ENCODE measurements around the gene EDC4. TPM values are rescaled to one million over a fixed set of nuclear protein-coding genes. Genes with fewer than 3 reads are reported as not detected.

EDC4 gene
- polyA plus RNA-seq, 4 donors = 30.6 to 76.5 (median 55.2) TPM

GRCh38 chr16:67922740-67923139, 49.9 kb downstream of the EDC4 start:
- Histone ChIP-seq H3K4me3 (ENCODE audit: low read depth in 1 of 3, low read length in 3 of 3) (no peak overlapping the region), H3K27ac (ENCODE audit: low read depth in 1 of 3, low read length in 2 of 3) (no peak overlapping the region), H3K9me3 (ENCODE audit: control insufficient read depth in 2 of 2, insufficient read depth in 1 of 2, low read depth in 1 of 2, low read length in 1 of 2) (no peaks in the 10 kb centered on the region), H3K36me3 (ENCODE audit: control insufficient read depth in 3 of 3, insufficient read depth in 2 of 3, low read depth in 1 of 3, low read length in 3 of 3) (peaks cover 0 to 87% (median 2%) of the 10 kb centered on the region in 3 donors), H3K4me1 (ENCODE audit: control insufficient read depth in 3 of 3, insufficient read depth in 2 of 3, low read depth in 1 of 3, low read length in 2 of 3) (no peaks in the 10 kb centered on the region), H3K27me3 (ENCODE audit: control insufficient read depth in 3 of 3, insufficient read depth in 3 of 3, low read length in 3 of 3) (no peaks in the 10 kb centered on the region)
- 82 to 86% (median 86%) methylated on average over 8 of the region's 8 CpGs for WGBS, 3 donors
- DNase-seq = no peak
- FAIRE-seq = no peak

GRCh38 chr16:67923414-67924116, 50.7 kb downstream of the EDC4 start:
- Histone ChIP-seq H3K9me3 (ENCODE audit: control insufficient read depth in 2 of 2, insufficient read depth in 1 of 2, low read depth in 1 of 2, low read length in 1 of 2) (no peaks in the 10 kb centered on the region), H3K36me3 (ENCODE audit: control insufficient read depth in 3 of 3, insufficient read depth in 2 of 3, low read depth in 1 of 3, low read length in 3 of 3) (peaks cover 0 to 90% (median 0%) of the 10 kb centered on the region in 3 donors), H3K4me3 (ENCODE audit: low read depth in 1 of 3, low read length in 3 of 3) (no peak overlapping the region), H3K27me3 (ENCODE audit: control insufficient read depth in 3 of 3, insufficient read depth in 3 of 3, low read length in 3 of 3) (no peaks in the 10 kb centered on the region), H3K27ac (ENCODE audit: low read depth in 1 of 3, low read length in 2 of 3) (no peak overlapping the region), H3K4me1 (ENCODE audit: control insufficient read depth in 3 of 3, insufficient read depth in 2 of 3, low read depth in 1 of 3, low read length in 2 of 3) (no peaks in the 10 kb centered on the region)
- no peak for DNase-seq
- FAIRE-seq = no peak
- 56 to 78% (median 67%) methylated on average over 10 of the region's 10 CpGs for WGBS, 3 donors

GRCh38 chr16:67924140-67924906, 51.5 kb downstream of the EDC4 start:
- Histone ChIP-seq H3K36me3 (ENCODE audit: control insufficient read depth in 3 of 3, insufficient read depth in 2 of 3, low read depth in 1 of 3, low read length in 3 of 3) (peaks cover 0 to 90% (median 0%) of the 10 kb centered on the region in 3 donors), H3K27me3 (ENCODE audit: control insufficient read depth in 3 of 3, insufficient read depth in 3 of 3, low read length in 3 of 3) (no peaks in the 10 kb centered on the region), H3K9me3 (ENCODE audit: control insufficient read depth in 2 of 2, insufficient read depth in 1 of 2, low read depth in 1 of 2, low read length in 1 of 2) (no peaks in the 10 kb centered on the region), H3K4me3 (ENCODE audit: low read depth in 1 of 3, low read length in 3 of 3) (no peak overlapping the region), H3K4me1 (ENCODE audit: control insufficient read depth in 3 of 3, insufficient read depth in 2 of 3, low read depth in 1 of 3, low read length in 2 of 3) (no peaks in the 10 kb centered on the region), H3K27ac (ENCODE audit: low read depth in 1 of 3, low read length in 2 of 3) (no peak overlapping the region)
- WGBS, 3 donors = 88 to 94% (median 93%) methylated on average over 10 of the region's 10 CpGs
- FAIRE-seq (no peak), DNase-seq (no peak)

GRCh38 chr16:67926181-67926750, 53.4 kb downstream of the EDC4 start:
- FAIRE-seq (no peak), DNase-seq (no peak)
- Histone ChIP-seq H3K27me3 (ENCODE audit: control insufficient read depth in 3 of 3, insufficient read depth in 3 of 3, low read length in 3 of 3) (no peaks in the 10 kb centered on the region), H3K36me3 (ENCODE audit: control insufficient read depth in 3 of 3, insufficient read depth in 2 of 3, low read depth in 1 of 3, low read length in 3 of 3) (peaks cover 0 to 93% (median 0%) of the 10 kb centered on the region in 3 donors), H3K4me3 (ENCODE audit: low read depth in 1 of 3, low read length in 3 of 3) (no peak overlapping the region), H3K4me1 (ENCODE audit: control insufficient read depth in 3 of 3, insufficient read depth in 2 of 3, low read depth in 1 of 3, low read length in 2 of 3) (no peaks in the 10 kb centered on the region), H3K9me3 (ENCODE audit: control insufficient read depth in 2 of 2, insufficient read depth in 1 of 2, low read depth in 1 of 2, low read length in 1 of 2) (no peaks in the 10 kb centered on the region), H3K27ac (ENCODE audit: low read depth in 1 of 3, low read length in 2 of 3) (no peak overlapping the region)
- 62 to 76% (median 71%) methylated on average over 13 of the region's 13 CpGs for WGBS, 3 donors

GRCh38 chr16:67927131-67927941, 54.5 kb downstream of the EDC4 start:
- DNase-seq = no peak
- no peaks in the 10 kb centered on the region for H3K27me3 ChIP-seq (ENCODE audit: control insufficient read depth in 3 of 3, insufficient read depth in 3 of 3, low read length in 3 of 3)
- no peak overlapping the region for H3K4me3 ChIP-seq (ENCODE audit: low read depth in 1 of 3, low read length in 3 of 3)
- no peaks in the 10 kb centered on the region for H3K4me1 ChIP-seq (ENCODE audit: control insufficient read depth in 3 of 3, insufficient read depth in 2 of 3, low read depth in 1 of 3, low read length in 2 of 3)
- H3K27ac ChIP-seq (ENCODE audit: low read depth in 1 of 3, low read length in 2 of 3) = no peak overlapping the region
- no peaks in the 10 kb centered on the region for H3K9me3 ChIP-seq (ENCODE audit: control insufficient read depth in 2 of 2, insufficient read depth in 1 of 2, low read depth in 1 of 2, low read length in 1 of 2)
- 85 to 90% (median 88%) methylated on average over 22 of the region's 22 CpGs for WGBS, 3 donors
- peaks cover 0 to 93% (median 0%) of the 10 kb centered on the region in 3 donors for H3K36me3 ChIP-seq (ENCODE audit: control insufficient read depth in 3 of 3, insufficient read depth in 2 of 3, low read depth in 1 of 3, low read length in 3 of 3)
- no peak for FAIRE-seq

- Histone ChIP-seq H3K4me3 (ENCODE audit: low read depth in 1 of 3, low read length in 3 of 3) (no peak overlapping the region), H3K4me1 (ENCODE audit: control insufficient read depth in 3 of 3, insufficient read depth in 2 of 3, low read depth in 1 of 3, low read length in 2 of 3) (no peaks in the 10 kb centered on the region), H3K9me3 (ENCODE audit: control insufficient read depth in 2 of 2, insufficient read depth in 1 of 2, low read depth in 1 of 2, low read length in 1 of 2) (no peaks in the 10 kb centered on the region), H3K36me3 (ENCODE audit: control insufficient read depth in 3 of 3, insufficient read depth in 2 of 3, low read depth in 1 of 3, low read length in 3 of 3) (peaks cover 0 to 92% (median 0%) of the 10 kb centered on the region in 3 donors), H3K27ac (ENCODE audit: low read depth in 1 of 3, low read length in 2 of 3) (no peak overlapping the region), H3K27me3 (ENCODE audit: control insufficient read depth in 3 of 3, insufficient read depth in 3 of 3, low read length in 3 of 3) (no peaks in the 10 kb centered on the region)
- WGBS, 3 donors = 61 to 85% (median 66%) methylated on average over 7 of the region's 7 CpGs
- DNase-seq = no peak
- FAIRE-seq = no peak
Measured at GRCh38 chr16:67928147-67928546, 55.3 kb downstream of the EDC4 start.

- peaks cover 0 to 89% (median 0%) of the 10 kb centered on the region in 3 donors for H3K36me3 ChIP-seq (ENCODE audit: control insufficient read depth in 3 of 3, insufficient read depth in 2 of 3, low read depth in 1 of 3, low read length in 3 of 3)
- 44 to 48% (median 47%) methylated on average over 16 of the region's 16 CpGs for WGBS, 3 donors
- no peak overlapping the region for H3K4me3 ChIP-seq (ENCODE audit: low read depth in 1 of 3, low read length in 3 of 3)
- H3K27me3 ChIP-seq (ENCODE audit: control insufficient read depth in 3 of 3, insufficient read depth in 3 of 3, low read length in 3 of 3) = no peaks in the 10 kb centered on the region
- FAIRE-seq = no peak
- no peaks in the 10 kb centered on the region for H3K4me1 ChIP-seq (ENCODE audit: control insufficient read depth in 3 of 3, insufficient read depth in 2 of 3, low read depth in 1 of 3, low read length in 2 of 3)
- no peaks in the 10 kb centered on the region for H3K9me3 ChIP-seq (ENCODE audit: control insufficient read depth in 2 of 2, insufficient read depth in 1 of 2, low read depth in 1 of 2, low read length in 1 of 2)
- H3K27ac ChIP-seq (ENCODE audit: low read depth in 1 of 3, low read length in 2 of 3) = no peak overlapping the region
- peak; percentile 71 to 78 for DNase-seq
Measured at GRCh38 chr16:67928561-67929364, 55.9 kb downstream of the EDC4 start.

Measured in small intestine (tissue), 7 donors.